Retinal pigment epithelial cell (primary cell): ENCODE data around the gene CCDC107.

Source experiments
- DNase-seq: peaks from one replicate; pipeline ENCODE4 v3.0.0-alpha.2; 2010; ENCODE audit warnings: low read depth
- H3K4me3 ChIP-seq: 2 replicates; pipeline ENCODE4 v1.5.1; 2011; ENCODE audit warnings: mild to moderate bottlenecking, low read length, control low read depth, moderate library complexity
- TF ChIP-seq, protein P1 (sequence below): conservative IDR thresholded peaks from 2 replicates; pipeline ENCODE4 v1.5.1; 2011; ENCODE audit warnings: low read depth, low read length, control low read depth, inconsistent platforms

CCDC107 gene

DNA sequence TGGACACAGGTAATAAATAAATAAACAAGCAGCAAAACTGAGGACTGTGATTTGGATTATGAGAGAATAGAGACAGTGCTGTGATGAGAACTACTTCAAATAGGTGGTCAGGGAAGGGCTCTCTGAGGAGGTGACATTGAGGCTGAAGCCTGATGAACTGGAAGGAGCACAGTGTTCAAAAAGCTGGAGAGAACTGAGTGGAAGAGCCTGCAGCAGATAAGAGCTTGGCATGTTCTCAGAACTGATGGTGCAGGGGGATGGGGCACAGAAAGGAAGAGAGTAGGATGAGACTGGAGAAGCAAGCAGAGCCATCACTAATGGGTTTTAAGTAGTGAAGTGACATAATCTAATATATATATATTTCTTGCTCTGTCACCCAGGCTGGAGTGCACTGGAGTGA, 42.9 kb downstream of the CCDC107 start:
- DNase-seq, result no peak
- TF ChIP-seq, protein P1, sequence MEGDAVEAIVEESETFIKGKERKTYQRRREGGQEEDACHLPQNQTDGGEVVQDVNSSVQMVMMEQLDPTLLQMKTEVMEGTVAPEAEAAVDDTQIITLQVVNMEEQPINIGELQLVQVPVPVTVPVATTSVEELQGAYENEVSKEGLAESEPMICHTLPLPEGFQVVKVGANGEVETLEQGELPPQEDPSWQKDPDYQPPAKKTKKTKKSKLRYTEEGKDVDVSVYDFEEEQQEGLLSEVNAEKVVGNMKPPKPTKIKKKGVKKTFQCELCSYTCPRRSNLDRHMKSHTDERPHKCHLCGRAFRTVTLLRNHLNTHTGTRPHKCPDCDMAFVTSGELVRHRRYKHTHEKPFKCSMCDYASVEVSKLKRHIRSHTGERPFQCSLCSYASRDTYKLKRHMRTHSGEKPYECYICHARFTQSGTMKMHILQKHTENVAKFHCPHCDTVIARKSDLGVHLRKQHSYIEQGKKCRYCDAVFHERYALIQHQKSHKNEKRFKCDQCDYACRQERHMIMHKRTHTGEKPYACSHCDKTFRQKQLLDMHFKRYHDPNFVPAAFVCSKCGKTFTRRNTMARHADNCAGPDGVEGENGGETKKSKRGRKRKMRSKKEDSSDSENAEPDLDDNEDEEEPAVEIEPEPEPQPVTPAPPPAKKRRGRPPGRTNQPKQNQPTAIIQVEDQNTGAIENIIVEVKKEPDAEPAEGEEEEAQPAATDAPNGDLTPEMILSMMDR, result no peak
- no peak overlapping the region for H3K4me3 ChIP-seq

DNA sequence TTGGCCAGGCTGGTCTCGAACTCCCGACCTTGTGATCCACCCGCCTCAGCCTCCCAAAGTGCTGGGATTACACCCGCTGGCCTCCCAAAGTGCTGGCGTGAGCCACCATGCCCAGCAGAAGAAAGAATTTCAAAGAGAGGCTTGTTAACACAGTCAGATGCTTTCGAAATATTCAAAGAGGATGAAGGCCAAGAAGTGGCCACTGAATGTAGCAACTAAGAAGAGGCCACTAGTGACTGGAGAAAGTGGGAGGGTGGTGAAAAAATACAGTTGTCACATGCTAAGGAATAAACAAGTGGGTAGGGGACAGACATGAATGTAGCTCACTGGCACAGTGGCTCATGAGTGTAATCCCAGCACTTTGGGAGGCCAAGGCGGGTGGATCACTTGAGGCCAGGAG, 44.6 kb downstream of the CCDC107 start:
- TF ChIP-seq, protein P1, result no peak
- no peak for DNase-seq
- H3K4me3 ChIP-seq, result no peak overlapping the region

DNA sequence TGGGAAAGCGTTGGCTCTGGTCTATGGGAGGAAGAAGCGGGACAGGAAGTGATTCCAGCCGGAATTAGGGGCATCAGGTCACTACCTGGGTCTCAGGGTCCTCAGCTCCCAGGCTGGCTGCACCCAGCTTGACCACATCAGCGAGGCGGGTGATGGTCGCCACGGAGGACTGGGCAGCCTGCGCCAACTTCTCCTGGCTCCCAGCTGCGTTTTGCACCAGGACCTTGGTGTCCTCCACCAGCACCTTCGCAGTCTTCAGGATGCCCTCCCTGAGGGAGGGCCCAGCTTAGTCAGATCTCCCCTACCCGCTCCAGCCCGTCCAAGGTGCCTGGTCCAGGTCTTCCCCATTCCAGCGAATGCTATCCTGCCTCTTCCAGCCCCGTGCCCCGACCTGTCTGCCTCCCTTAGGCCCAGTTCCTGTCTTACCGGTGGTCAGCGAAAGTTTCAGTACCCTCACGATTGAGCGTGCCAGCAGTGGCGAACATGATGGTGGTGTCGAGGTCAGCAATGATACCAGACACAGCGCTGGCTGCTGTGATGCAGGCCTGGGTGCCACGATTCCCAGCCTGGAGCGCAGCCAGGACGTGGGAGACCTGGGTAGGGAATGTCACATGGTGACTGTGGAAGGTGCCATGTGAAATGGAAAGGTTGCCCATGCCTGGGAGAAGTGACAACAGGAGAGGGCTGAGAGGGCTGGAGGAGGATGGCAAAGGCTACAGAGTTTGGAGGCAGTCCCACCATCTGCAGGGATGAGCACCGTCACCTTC, 46.0 kb downstream of the CCDC107 start:
- TF ChIP-seq, protein P1, result no peak
- no peak overlapping the region for H3K4me3 ChIP-seq
- no peak for DNase-seq

DNA sequence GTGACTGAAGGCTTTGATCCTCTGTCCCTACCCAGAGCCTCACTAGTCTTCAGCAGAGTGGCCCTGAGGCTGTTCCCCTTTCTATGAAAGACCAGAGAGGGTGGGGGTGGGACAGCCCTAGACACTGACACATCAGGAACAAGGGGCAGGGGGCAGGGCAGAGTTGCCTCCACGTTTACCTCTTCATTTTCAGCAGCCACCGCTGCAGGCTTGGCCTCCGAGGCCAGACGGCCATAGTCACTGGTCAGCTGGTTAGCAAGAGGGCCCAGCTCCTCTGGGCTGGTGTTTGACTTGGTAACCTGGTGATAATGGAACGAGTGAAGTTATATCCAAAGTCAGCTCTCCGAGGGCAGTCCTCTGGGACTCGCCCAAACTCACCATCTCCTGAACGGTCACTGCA, 47.3 kb downstream of the CCDC107 start:
- H3K4me3 ChIP-seq, result no peak overlapping the region
- TF ChIP-seq, protein P1, result no peak
- no peak for DNase-seq

DNA sequence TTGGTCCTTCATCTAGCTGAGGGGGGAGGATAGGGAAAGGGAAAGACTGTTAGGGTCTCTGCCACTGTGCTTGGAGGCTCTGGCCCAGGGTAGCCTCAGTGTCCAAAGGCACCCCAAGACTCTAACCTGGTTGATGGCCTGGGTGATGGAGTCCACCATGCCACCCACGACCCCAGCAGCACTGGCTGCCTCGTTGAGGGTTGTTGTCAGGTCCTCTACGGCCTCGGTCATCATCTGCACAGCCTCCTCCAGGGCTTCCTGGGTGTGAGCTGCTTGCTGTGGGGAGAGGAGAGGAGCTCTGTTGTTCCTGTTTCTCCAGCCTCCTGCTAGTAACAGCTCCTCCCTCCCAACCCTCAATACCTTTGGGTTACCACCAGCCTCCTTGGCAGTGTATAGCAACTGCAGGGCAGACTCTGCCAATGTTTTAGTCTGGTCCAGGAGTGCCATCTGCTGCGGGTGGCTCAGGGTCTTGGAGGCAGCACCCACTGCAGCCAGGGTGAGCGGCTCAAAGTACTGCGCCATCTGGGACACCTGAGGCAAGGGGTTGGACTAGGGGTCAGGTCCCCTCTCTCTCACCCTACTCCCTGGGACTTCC, 47.8 kb downstream of the CCDC107 start:
- DNase-seq, result no peak
- TF ChIP-seq, protein P1, result no peak
- H3K4me3 ChIP-seq, result no peak overlapping the region

DNA sequence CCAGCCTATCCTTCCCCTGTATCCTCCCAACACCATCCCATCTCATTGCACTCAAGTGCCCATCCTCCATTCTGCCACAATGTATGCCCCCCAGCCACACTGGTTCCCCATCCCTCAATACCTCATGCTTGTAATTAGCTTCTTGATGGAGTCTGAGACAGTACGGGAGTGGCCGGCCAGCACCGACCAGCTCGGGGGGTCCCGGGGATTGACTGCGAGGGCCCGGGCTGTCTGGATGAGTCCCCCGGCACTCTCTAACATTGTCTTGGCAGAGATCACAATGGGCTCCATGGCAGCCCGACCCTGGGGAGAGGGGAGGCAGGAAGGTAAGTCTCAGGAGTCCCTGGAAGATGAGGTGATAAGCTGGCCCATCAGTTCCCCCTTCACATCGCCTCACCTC, 48.9 kb downstream of the CCDC107 start:
- DNase-seq, result no peak
- H3K4me3 ChIP-seq, result no peak overlapping the region
- TF ChIP-seq, protein P1, result no peak

DNA sequence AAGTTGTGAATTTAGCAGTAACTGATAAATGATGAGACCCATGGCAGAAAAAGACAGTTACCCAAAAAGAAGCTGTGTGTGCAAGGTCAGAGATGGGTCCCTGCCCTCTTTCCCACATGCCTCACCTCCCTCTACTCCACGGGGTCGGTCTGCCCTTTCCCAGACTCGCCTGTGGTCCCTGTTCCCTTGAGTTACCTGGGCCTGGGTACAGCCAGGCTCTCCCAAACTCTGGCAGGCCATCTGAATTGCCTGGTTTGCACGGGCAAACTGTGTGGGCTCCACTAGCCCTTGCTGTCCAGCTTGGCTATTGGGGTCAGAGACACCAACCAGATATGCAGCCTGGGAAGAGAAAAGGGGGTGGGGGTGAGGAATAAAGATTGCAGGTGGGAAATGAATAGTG, 50.1 kb downstream of the CCDC107 start:
- DNase-seq, result no peak
- TF ChIP-seq, protein P1, result no peak
- H3K4me3 ChIP-seq, result no peak overlapping the region
